Uterus (tissue), 4 donors: ENCODE data around the gene RSL24D1. TPM values are rescaled to one million over a fixed set of nuclear protein-coding genes. Genes with fewer than 3 reads are reported as not detected.
A peak's percentile ranks its signal among the peaks of the same experiment; 100 is the strongest.
"Not testable (repeated sequence)": the region's sequence is repeated elsewhere in the genome, so short reads cannot be mapped to it uniquely, and the experiment has no call there.

Experiments
- DNase-seq, 2 donors: peaks; one replicate each; pipeline ENCODE4 v3.0.0-alpha.2; 2019 to 2020
- H3K27ac ChIP-seq, 2 donors: fragments of 200-600 bp; sonication (generic); 1 replicate in 1 of 2; 2 replicates in 1 of 2; pipeline ENCODE4 v1.5.1; 2016 to 2018
- H3K27me3 ChIP-seq, 2 donors: fragments of 200-600 bp; sonication (generic); one replicate each; pipeline ENCODE4 v1.5.1; 2018 to 2019; ENCODE audit warnings: control low read depth in 1 of 2
- H3K36me3 ChIP-seq, 2 donors: fragments of 200-600 bp; sonication (generic); one replicate each; pipeline ENCODE4 v1.5.1; 2019; ENCODE audit warnings: control low read depth in 1 of 2
- H3K4me1 ChIP-seq, 2 donors: fragments of 200-600 bp; sonication (generic); one replicate each; pipeline ENCODE4 v1.5.1; 2018 to 2019; ENCODE audit warnings: control low read depth in 1 of 2
- H3K4me3 ChIP-seq, 2 donors: fragments of 200-600 bp; sonication (generic); 1 replicate in 1 of 2; 2 replicates in 1 of 2; pipeline ENCODE4 v1.5.1; 2018 to 2019; ENCODE audit warnings: mild to moderate bottlenecking in 1 of 2
- H3K9me3 ChIP-seq, 2 donors: fragments of 200-600 bp; sonication (generic); one replicate each; pipeline ENCODE4 v1.5.1; 2019; ENCODE audit warnings: control low read depth in 1 of 2
- POLR2A ChIP-seq, 2 donors: fragments of 450-650 bp; IDR thresholded peaks; one replicate each; pipeline ENCODE4 v1.6.1; 2016; ENCODE audit warnings: antibody characterized with exemption in 2 of 2, mild to moderate bottlenecking in 1 of 2, moderate library complexity in 1 of 2
- intact Hi-C: fragments of 100-400 bp; cut with DNase I; formaldehyde crosslinking; loops from one replicate; pipeline ENCODE4 v1.15.1; 2023; ENCODE audit warnings: low total_unique reads
- total RNA-seq, 4 donors: library from RNA; depleted of rRNA in 3 of 4; stranded (reverse); fragments of >200 nt in 3 of 4; gene quantifications; one replicate each; pipeline versions ENCODE4 v1.1.0 to v1.2.4, GENCODE V29; 2014 to 2023
- TF ChIP-seq, protein P1 (sequence below), 4 experiments: fragments of 200-600 bp in 2 of 4; fragments of 450-650 bp in 2 of 4; sonication (generic) in 2 of 4; IDR thresholded peaks; one replicate each; pipeline ENCODE4 v1.5.1; 2016 to 2019; ENCODE audit warnings: antibody characterized with exemption in 4 of 4, mild to moderate bottlenecking in 2 of 4, moderate library complexity in 1 of 4
- donor health status: DM: yes; HTN: yes; CAD: no.

RSL24D1 gene
- total RNA-seq, 4 donors from 2014 or later: 116 to 162 (median 120) TPM

DNA sequence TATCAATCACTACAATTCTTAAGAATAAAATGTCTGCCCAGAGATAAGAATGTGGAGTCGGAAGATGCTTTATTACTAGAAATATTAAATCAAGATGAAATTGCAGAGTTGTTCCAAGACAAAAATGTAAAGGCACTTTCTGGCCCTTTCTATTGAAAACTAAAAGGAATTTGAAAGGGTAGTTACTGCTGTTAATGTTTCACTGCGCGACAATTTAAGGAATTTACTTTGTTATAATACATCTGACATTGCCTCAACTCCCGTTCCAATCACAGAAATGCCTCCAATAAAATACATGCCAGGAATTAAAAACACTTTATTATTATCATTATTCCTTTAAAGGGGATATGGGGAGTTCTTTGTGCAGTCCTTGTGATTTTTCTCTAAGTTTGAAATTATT lies 26.4 kb downstream of the RSL24D1 start:
- intact Hi-C loops: no loop called here
- H3K36me3 ChIP-seq: no peaks in the 10 kb centered on the region
- no peak for TF ChIP-seq POLR2A (IDR thresholded peaks at IDR 0.05)
- TF ChIP-seq, protein P1, sequence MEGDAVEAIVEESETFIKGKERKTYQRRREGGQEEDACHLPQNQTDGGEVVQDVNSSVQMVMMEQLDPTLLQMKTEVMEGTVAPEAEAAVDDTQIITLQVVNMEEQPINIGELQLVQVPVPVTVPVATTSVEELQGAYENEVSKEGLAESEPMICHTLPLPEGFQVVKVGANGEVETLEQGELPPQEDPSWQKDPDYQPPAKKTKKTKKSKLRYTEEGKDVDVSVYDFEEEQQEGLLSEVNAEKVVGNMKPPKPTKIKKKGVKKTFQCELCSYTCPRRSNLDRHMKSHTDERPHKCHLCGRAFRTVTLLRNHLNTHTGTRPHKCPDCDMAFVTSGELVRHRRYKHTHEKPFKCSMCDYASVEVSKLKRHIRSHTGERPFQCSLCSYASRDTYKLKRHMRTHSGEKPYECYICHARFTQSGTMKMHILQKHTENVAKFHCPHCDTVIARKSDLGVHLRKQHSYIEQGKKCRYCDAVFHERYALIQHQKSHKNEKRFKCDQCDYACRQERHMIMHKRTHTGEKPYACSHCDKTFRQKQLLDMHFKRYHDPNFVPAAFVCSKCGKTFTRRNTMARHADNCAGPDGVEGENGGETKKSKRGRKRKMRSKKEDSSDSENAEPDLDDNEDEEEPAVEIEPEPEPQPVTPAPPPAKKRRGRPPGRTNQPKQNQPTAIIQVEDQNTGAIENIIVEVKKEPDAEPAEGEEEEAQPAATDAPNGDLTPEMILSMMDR (IDR thresholded peaks at IDR 0.05): no peak
- no peak for DNase-seq
- no peaks in the 10 kb centered on the region for H3K9me3 ChIP-seq
- no peak overlapping the region for H3K4me3 ChIP-seq
- no peaks in the 10 kb centered on the region for H3K27me3 ChIP-seq
- H3K27ac ChIP-seq: no peak overlapping the region
- H3K4me1 ChIP-seq: no peaks in the 10 kb centered on the region

DNA sequence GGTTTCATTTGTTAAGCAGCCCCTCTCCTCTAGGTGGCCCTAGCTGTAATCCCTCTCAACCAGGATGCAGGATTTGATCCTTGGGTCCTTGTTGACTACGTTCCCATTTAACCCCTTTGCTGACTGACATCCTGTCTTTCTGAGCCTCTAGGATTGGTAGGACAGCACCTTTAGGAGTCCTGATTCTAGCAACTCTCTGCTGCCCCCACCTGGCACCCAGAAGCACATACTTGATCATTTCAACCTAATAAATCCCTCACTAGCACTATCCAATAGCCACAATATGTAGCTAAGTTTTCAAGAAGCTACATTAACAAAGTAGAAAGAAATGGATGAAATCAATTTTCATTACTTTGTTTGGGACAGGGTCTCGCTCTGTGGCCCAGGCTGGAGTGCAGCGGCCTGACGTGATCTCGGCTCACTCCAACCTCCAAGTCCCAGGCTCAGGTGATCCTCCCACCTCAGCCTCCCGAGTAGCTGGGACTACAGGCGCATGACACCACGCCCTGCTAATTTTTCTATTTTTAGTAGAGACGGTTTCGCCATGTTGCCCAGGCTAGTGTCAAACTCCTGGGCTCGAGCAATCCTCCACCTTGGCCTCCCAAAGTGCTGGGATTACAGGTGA lies 28.3 kb downstream of the RSL24D1 start:
- Histone ChIP-seq H3K4me3 (no peak overlapping the region), H3K9me3 (no peaks in the 10 kb centered on the region), H3K27me3 (no peaks in the 10 kb centered on the region), H3K36me3 (no peaks in the 10 kb centered on the region), H3K27ac (no peak overlapping the region), H3K4me1 (no peaks in the 10 kb centered on the region)
- no peak for DNase-seq
- intact Hi-C loops: no loop called here
- no peak for TF ChIP-seq POLR2A (IDR thresholded peaks at IDR 0.05)
- TF ChIP-seq, protein P1 (IDR thresholded peaks at IDR 0.05): peak in 2 of 4 experiments; percentile 35 to 39

GRCh38 chr15:55164284-55164683 lies 32.5 kb downstream of the RSL24D1 start:
- no peak overlapping the region for H3K4me3 ChIP-seq
- intact Hi-C loops: no loop called here
- H3K27me3 ChIP-seq: no peaks in the 10 kb centered on the region
- H3K9me3 ChIP-seq: no peaks in the 10 kb centered on the region
- H3K4me1 ChIP-seq: no peaks in the 10 kb centered on the region
- TF ChIP-seq, protein P1 (IDR thresholded peaks at IDR 0.05): no peak
- no peak for TF ChIP-seq POLR2A (IDR thresholded peaks at IDR 0.05)
- no peaks in the 10 kb centered on the region for H3K36me3 ChIP-seq
- no peak overlapping the region for H3K27ac ChIP-seq
- no peak for DNase-seq

DNA sequence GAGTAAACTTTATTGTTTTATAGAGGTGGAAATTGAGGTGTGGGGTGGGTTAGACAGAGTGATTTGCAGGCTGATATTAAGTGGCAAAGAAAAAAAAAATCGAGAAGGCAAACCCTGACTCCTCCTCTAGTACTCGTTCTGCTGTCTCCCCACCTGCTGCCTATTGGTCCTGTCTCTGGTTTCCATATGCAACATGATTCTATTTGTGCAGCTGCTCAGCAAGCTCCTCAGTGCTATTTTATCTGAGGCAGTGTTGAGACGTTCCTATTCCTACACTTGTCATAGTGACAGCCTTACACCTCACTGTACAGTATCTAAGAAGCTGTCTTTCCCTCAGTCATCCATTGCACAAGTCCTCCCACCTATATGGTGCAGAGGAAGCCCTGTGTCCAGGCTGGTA lies 45.1 kb downstream of the RSL24D1 start:
- intact Hi-C loops: no loop called here
- H3K4me1 ChIP-seq: no peaks in the 10 kb centered on the region
- H3K27me3 ChIP-seq: no peaks in the 10 kb centered on the region
- DNase-seq: no peak
- no peaks in the 10 kb centered on the region for H3K9me3 ChIP-seq
- TF ChIP-seq, protein P1 (IDR thresholded peaks at IDR 0.05): no peak
- no peak for TF ChIP-seq POLR2A (IDR thresholded peaks at IDR 0.05)
- H3K36me3 ChIP-seq: no peaks in the 10 kb centered on the region
- H3K4me3 ChIP-seq: no peak overlapping the region
- no peak overlapping the region for H3K27ac ChIP-seq

GRCh38 chr15:55143132-55143531 lies 53.6 kb downstream of the RSL24D1 start:
- H3K9me3 ChIP-seq, H3K4me3 ChIP-seq, DNase-seq, intact Hi-C loops, H3K27ac ChIP-seq, H3K27me3 ChIP-seq, H3K36me3 ChIP-seq, H3K4me1 ChIP-seq: not testable (repeated sequence)

- intact Hi-C loops: no loop called here
- Histone ChIP-seq H3K36me3 (no peaks in the 10 kb centered on the region), H3K4me1 (no peaks in the 10 kb centered on the region), H3K27me3 (no peaks in the 10 kb centered on the region), H3K27ac (no peak overlapping the region), H3K4me3 (no peak overlapping the region), H3K9me3 (no peaks in the 10 kb centered on the region)
- no peak for DNase-seq
- TF ChIP-seq, protein P1 (IDR thresholded peaks at IDR 0.05): no peak
- no peak for TF ChIP-seq POLR2A (IDR thresholded peaks at IDR 0.05)
These were observed 62.8 kb downstream of the RSL24D1 start for GRCh38 chr15:55133972-55134371.
